Pancreas (tissue), 10 donors: Measurements from ENCODE around the gene MICB. TPM values are rescaled to one million over a fixed set of nuclear protein-coding genes. Genes with fewer than 3 reads are reported as not detected.
"Not testable (repeated sequence)": the region's sequence is repeated elsewhere in the genome, so short reads cannot be mapped to it uniquely, and the experiment has no call there.

Source experiments
- ATAC-seq, 4 donors: fragments of 200-7000 bp; cut with Tn5 transposase; one replicate each; pipeline versions ENCODE4 v1.8.0 to v1.9.1; 2020; ENCODE audit warnings: mild to moderate bottlenecking in 4 of 4, moderate library complexity in 4 of 4
- DNase-seq, 6 donors: peaks; one replicate each; pipeline ENCODE4 v3.0.0-alpha.2; 2020
- FAIRE-seq: peaks from 2 replicates; lab custom pipeline; 2012; peaks lifted over from hg19 to GRCh38; lab: Jason Lieb, UNC
- H3K27ac ChIP-seq, 4 donors: fragments of 200-600 bp; sonication (generic); 1 replicate in 3 of 4; 2 replicates in 1 of 4; pipeline versions ENCODE4 v1.5.0 to v1.8.0; 2020
- H3K27me3 ChIP-seq, 4 donors: fragments of 200-600 bp; one replicate each; pipeline ENCODE4 v1.8.0; 2021
- H3K36me3 ChIP-seq, 3 donors: fragments of 200-600 bp; sonication (generic) in 1 of 3; one replicate each; pipeline versions ENCODE4 v1.5.0 to v1.8.0; 2020 to 2021
- H3K4me1 ChIP-seq, 3 donors: fragments of 200-600 bp; one replicate each; pipeline ENCODE4 v1.8.0; 2021
- H3K4me3 ChIP-seq, 4 donors: fragments of 200-600 bp; sonication (generic) in 2 of 4; one replicate each; pipeline versions ENCODE4 v1.5.0 to v1.8.0; 2020 to 2021
- H3K9me3 ChIP-seq, 4 donors: fragments of 200-600 bp; one replicate each; pipeline ENCODE4 v1.8.0; 2021
- WGBS, 2 donors: extraction: QIAGEN DNeasy Blood & Tissue Kit; methylation state at CpG; one replicate each; pipeline ENCODE4 v1.1.7; 2013; 5-methylcytosine and 5-hydroxymethylcytosine counted together
- intact Hi-C, 3 donors: fragments of 100-400 bp; cut with DNase I; formaldehyde crosslinking; loops; one replicate each; pipeline versions ENCODE4 v1.11.1 to v1.14.2; 2022
- polyA plus RNA-seq, 2 donors: library from polyadenylated mRNA; stranded (reverse); fragments of 200-250 nt; gene quantifications; one replicate each; pipeline ENCODE4 v1.2.3, GENCODE V29; 2013
- total RNA-seq, 6 donors: library from RNA; stranded (reverse); fragmentation: NEBNext Ultra II Directional in 4 of 6; extraction: Animal tissue kit (Norgen Biotek cat#: 25700) in 4 of 6; gene quantifications; one replicate each; pipeline versions ENCODE4 v1.2.1 to v1.2.4, GENCODE V29; 2021 to 2023
- TF ChIP-seq, protein P1 (sequence below), 4 donors: fragments of 200-600 bp; sonication (generic) in 3 of 4; IDR thresholded peaks; one replicate each; pipeline versions ENCODE4 v1.5.0 to v1.8.0; 2021; ENCODE audit warnings: antibody characterized with exemption in 4 of 4
- donor health status: healthy with polysubstance abuse.
- donor health status: DM: no; HTN: no; CAD: no; lungs with moderate emphysema.
- donor health status: DM: no; HTN: no; CAD: no.
- donor health status: control.
- donor health status: control.
- donor health status: Bipolar disorder and iron deficiency.
- donor health status: DM: yes; HTN: yes; CAD: no.
- donor health status: DM: no; HTN: no; CAD: no.
- donor health status: DM: no; HTN: no; CAD: no.
- donor health status: DM: yes; HTN: yes; CAD: no.

The MICB gene
- total RNA-seq: 1 to 10 TPM in 2 of 6 donors, under 1 TPM in 4; 0.24 to 1.7 (median 0.51) TPM
- polyA plus RNA-seq: under 1 TPM; 0.23 to 0.76 TPM

DNA sequence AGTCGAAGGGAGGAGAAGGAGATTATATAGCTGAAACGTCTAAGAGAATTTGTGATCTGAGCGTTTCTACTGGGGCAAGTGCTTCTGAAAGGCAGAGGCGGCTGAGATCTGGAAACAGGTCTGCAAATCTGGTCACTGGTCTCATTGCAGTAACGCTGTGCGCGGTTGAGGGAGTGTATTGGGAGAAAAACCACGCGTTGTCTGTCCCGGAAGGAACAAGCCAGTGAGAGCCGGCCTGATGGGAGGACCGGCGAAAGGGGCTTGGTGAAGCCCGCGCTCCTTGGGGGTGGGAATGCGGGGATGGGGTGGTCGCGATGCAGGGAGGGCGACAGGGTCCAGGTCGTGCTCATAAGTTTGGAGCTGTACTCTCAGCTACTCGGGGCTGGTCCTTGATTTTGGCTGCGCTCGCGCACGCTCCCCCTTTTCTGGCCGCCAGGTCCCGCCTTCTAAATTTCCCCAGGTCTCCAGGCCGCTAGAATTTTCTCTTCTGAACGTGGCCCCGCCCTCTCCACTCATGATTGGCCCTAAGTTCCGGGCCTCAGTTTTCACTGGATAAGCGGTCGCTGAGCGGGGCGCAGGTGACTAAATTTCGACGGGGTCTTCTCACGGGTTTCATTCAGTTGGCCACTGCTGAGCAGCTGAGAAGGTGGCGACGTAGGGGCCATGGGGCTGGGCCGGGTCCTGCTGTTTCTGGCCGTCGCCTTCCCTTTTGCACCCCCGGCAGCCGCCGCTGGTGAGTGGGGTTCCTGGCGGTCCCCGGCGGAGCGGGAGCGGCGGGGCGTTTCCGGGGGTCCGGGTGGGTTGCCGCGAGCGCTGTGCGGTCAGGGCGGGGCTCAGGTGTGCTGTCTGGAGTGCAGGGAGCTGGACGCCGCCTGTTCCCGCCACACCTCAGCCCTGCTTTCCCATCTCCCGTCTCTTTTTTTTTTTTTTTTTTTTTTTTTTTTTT is at the start of gene MICB:
Gene MICB, plus strand, starts transcription at position 615 of the 946 bp plus-strand sequence. Its CDS starts 49 bp downstream, at position 664.
- peak within 1 kb of the TSS in 2 of 4 donors; percentile 55 to 56 for H3K27ac ChIP-seq
- H3K4me3 ChIP-seq: peak within 1 kb of the TSS; percentile 30 to 60 (median 46)
- DNase-seq (peak; percentile 64 to 85 (median 77)), ATAC-seq (peak; percentile 75 to 88 (median 80)), FAIRE-seq (no peak)
- no peaks in the 10 kb centered on the region for H3K27me3 ChIP-seq
- H3K9me3 ChIP-seq: no peaks in the 10 kb centered on the region
- H3K4me1 ChIP-seq: peaks cover 0 to 3% (median 0%) of the 10 kb centered on the region in 3 donors
- 0 to 1% methylated on average over 62 to 64 of the region's 64 CpGs for WGBS, 2 donors
- intact Hi-C loops: no loop called here
- TF ChIP-seq, protein P1, sequence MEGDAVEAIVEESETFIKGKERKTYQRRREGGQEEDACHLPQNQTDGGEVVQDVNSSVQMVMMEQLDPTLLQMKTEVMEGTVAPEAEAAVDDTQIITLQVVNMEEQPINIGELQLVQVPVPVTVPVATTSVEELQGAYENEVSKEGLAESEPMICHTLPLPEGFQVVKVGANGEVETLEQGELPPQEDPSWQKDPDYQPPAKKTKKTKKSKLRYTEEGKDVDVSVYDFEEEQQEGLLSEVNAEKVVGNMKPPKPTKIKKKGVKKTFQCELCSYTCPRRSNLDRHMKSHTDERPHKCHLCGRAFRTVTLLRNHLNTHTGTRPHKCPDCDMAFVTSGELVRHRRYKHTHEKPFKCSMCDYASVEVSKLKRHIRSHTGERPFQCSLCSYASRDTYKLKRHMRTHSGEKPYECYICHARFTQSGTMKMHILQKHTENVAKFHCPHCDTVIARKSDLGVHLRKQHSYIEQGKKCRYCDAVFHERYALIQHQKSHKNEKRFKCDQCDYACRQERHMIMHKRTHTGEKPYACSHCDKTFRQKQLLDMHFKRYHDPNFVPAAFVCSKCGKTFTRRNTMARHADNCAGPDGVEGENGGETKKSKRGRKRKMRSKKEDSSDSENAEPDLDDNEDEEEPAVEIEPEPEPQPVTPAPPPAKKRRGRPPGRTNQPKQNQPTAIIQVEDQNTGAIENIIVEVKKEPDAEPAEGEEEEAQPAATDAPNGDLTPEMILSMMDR (IDR thresholded peaks at IDR 0.05): no peak
- H3K36me3 ChIP-seq: no peaks in the 10 kb centered on the region

DNA sequence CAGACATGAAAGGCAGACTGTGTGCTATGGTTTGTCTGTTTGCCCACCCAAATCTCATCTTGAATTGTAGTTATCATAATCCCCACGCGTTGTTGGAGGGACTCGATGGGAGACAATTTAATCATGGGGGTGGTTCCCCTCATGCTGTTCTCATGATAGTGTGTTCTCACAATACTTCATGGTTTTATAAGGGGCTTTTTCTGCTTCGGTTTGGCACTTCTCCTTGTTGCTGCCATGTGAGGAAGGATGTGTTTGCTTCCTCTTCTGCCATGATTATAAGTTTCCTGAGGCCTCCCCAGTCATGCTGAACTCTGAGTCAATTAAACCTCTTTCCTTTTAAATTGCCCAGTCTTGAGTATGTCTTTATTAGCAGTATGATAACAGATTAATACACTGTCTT is 47.2 kb upstream of the MICB start:
- Histone ChIP-seq H3K4me1 (no peaks in the 10 kb centered on the region), H3K36me3 (no peaks in the 10 kb centered on the region), H3K4me3 (no peak overlapping the region), H3K27me3 (no peaks in the 10 kb centered on the region), H3K9me3 (no peaks in the 10 kb centered on the region), H3K27ac (no peak overlapping the region)
- TF ChIP-seq, protein P1 (IDR thresholded peaks at IDR 0.05): no peak
- DNase-seq (no peak), ATAC-seq (no peak), FAIRE-seq (no peak)
- WGBS, 2 donors: 58% methylated on average over 4 of the region's 4 CpGs
- intact Hi-C loops: no loop called here

DNA sequence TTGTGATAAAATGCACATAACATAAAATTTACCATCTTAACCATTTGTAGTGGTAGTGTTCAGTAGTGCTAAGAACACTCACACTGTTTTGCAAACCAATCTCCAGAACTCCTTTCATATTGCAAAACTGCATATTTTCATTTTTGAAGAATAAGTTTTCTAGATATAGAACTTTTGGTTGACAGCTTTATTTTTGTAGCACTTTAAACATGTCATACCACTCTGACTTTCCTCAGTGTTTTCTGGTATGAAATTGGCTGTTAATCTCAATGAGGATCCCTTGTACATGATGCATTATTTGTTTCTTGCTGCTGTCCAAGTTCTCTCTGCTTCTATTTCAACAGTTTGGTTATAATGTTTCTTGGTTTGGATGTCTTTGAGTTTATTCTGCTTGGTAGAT is 45.1 kb upstream of the MICB start:
- Histone ChIP-seq H3K4me1 (no peaks in the 10 kb centered on the region), H3K27ac (no peak overlapping the region), H3K27me3 (no peaks in the 10 kb centered on the region), H3K9me3 (no peaks in the 10 kb centered on the region), H3K4me3 (no peak overlapping the region), H3K36me3 (no peaks in the 10 kb centered on the region)
- ATAC-seq: no peak
- FAIRE-seq: no peak
- intact Hi-C loops: no loop called here
- no peak for DNase-seq
- TF ChIP-seq, protein P1 (IDR thresholded peaks at IDR 0.05): no peak

DNA sequence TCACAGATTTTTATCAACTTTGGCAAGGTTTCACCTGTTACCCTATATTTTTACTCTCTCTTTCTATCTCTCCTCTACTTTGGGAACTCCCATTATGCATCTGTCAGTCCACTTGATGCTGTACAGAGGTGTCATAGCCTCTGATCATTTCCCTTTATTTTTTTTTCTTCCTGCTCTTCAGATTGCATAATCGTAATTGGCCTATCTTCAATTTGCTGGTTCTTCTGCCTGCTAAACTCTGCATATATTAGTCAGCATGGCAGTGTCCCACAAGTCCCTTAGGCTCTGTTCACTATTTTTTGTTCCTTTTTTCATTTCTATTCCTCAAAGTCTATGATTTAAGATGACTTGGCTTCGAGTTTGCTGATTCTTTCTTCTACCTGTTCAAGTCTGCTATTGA is 44.7 kb upstream of the MICB start:
- Histone ChIP-seq H3K27me3 (no peaks in the 10 kb centered on the region), H3K27ac (no peak overlapping the region), H3K36me3 (no peaks in the 10 kb centered on the region), H3K4me3 (no peak overlapping the region), H3K4me1 (no peaks in the 10 kb centered on the region), H3K9me3 (no peaks in the 10 kb centered on the region)
- 60 to 67% methylated on average over 2 of the region's 2 CpGs for WGBS, 2 donors
- intact Hi-C loops: no loop called here
- ATAC-seq (peak in 1 of 4 donors; percentile 13), DNase-seq (no peak), FAIRE-seq (no peak)
- TF ChIP-seq, protein P1 (IDR thresholded peaks at IDR 0.05): no peak

DNA sequence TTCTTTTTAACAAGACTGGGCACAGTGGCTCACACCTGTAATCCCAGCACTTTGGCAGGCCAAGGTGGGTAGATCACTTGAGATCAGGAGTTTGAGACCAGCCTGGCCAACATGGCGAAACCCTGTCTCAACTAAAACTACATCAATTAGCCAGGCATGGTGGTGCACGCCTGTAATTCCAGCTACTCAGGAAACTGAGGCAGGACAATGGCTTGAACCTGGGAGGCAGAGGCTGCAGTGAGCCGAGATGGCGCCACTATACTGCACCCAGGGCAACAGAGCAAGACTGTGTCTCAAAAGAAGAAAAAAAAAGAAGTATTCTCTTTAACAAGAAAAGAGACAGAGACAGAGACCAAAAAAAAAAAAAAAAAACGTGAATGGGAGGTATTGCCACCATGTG is 38.1 kb upstream of the MICB start:
- H3K27me3 ChIP-seq, ATAC-seq, H3K36me3 ChIP-seq, H3K27ac ChIP-seq, DNase-seq, H3K9me3 ChIP-seq, FAIRE-seq, H3K4me3 ChIP-seq, intact Hi-C loops: not testable (repeated sequence)
- peaks cover 0 to 10% (median 0%) of the 10 kb centered on the region in 3 donors for H3K4me1 ChIP-seq
- WGBS, 2 donors: 77 to 78% methylated on average over 5 of the region's 5 CpGs
